NCI-H1930 (cell line): ENCODE data around the gene EPB41L2.

Experiments
- DNase-seq, 2 experiments: peaks; one replicate each; lab custom pipeline; 2025; lab: John Stamatoyannopoulos, UW

Gene EPB41L2

GRCh38 chr6:130978180-130978579 lies 84.9 kb downstream of the EPB41L2 start:
- no peak for DNase-seq

- DNase-seq: no peak
Measured at GRCh38 chr6:130975325-130975724, 87.7 kb downstream of the EPB41L2 start.

GRCh38 chr6:130973521-130974277 lies 89.3 kb downstream of the EPB41L2 start:
- DNase-seq: no peak

GRCh38 chr6:130971504-130971903 lies 91.5 kb downstream of the EPB41L2 start:
- no peak for DNase-seq

GRCh38 chr6:130970839-130971410 lies 92.1 kb downstream of the EPB41L2 start:
- no peak for DNase-seq

GRCh38 chr6:130969791-130970491 lies 93.1 kb downstream of the EPB41L2 start:
- DNase-seq: no peak

- no peak for DNase-seq
Measured at GRCh38 chr6:130969166-130969565, 93.9 kb downstream of the EPB41L2 start.

GRCh38 chr6:130968476-130968875 lies 94.6 kb downstream of the EPB41L2 start:
- no peak for DNase-seq

- DNase-seq: no peak
Measured at GRCh38 chr6:130967502-130968445, 95.3 kb downstream of the EPB41L2 start.

- DNase-seq: no peak
Measured at GRCh38 chr6:130966344-130966980, 96.6 kb downstream of the EPB41L2 start.

- no peak for DNase-seq
Measured at GRCh38 chr6:130965656-130966055, 97.4 kb downstream of the EPB41L2 start.

GRCh38 chr6:130964808-130965604 lies 98.0 kb downstream of the EPB41L2 start:
- DNase-seq: no peak

GRCh38 chr6:130964289-130964688 lies 98.8 kb downstream of the EPB41L2 start:
- DNase-seq: no peak

- DNase-seq: no peak
Measured at GRCh38 chr6:130962966-130963365, 100.1 kb downstream of the EPB41L2 start.

GRCh38 chr6:130961148-130961547 lies 101.9 kb downstream of the EPB41L2 start:
- no peak for DNase-seq

GRCh38 chr6:130959951-130960350 lies 103.1 kb downstream of the EPB41L2 start:
- no peak for DNase-seq

GRCh38 chr6:130958468-130958867 lies 104.6 kb downstream of the EPB41L2 start:
- no peak for DNase-seq

GRCh38 chr6:130955755-130956154 lies 107.3 kb downstream of the EPB41L2 start:
- no peak for DNase-seq

- DNase-seq: no peak
Measured at GRCh38 chr6:130949553-130949952, 113.5 kb downstream of the EPB41L2 start.

- DNase-seq: no peak
Measured at GRCh38 chr6:130947464-130947863, 115.6 kb downstream of the EPB41L2 start.

- no peak for DNase-seq
Measured at GRCh38 chr6:130946076-130946475, 117.0 kb downstream of the EPB41L2 start.
